Stimulated activated CD8-positive, alpha-beta memory T cell treated with anti-CD3 and anti-CD28 coated beads, Interleukin-4, amount 100 ng/mL, for 48 hours (primary cell): Measurements from ENCODE around the gene PLEKHG4B.
A peak's percentile ranks its signal among the peaks of the same experiment; 100 is the strongest.
"Not testable (repeated sequence)": the region's sequence is repeated elsewhere in the genome, so short reads cannot be mapped to it uniquely, and the experiment has no call there.

Experiments used
- DNase-seq: peaks from one replicate; pipeline ENCODE4 v3.0.0-alpha.2; 2020

Gene PLEKHG4B

GRCh38 chr5:191949-192690 is 100.2 kb downstream of the PLEKHG4B start:
- no peak for DNase-seq

GRCh38 chr5:192691-192969 is 100.7 kb downstream of the PLEKHG4B start:
- DNase-seq: no peak

- DNase-seq: no peak
These were observed 101.2 kb downstream of the PLEKHG4B start for GRCh38 chr5:192970-193831.

GRCh38 chr5:194102-194501 is 102.1 kb downstream of the PLEKHG4B start:
- no peak for DNase-seq

GRCh38 chr5:194603-195209 is 102.7 kb downstream of the PLEKHG4B start:
- DNase-seq: no peak

- no peak for DNase-seq
These were observed 103.6 kb downstream of the PLEKHG4B start for GRCh38 chr5:195401-196160.

GRCh38 chr5:196350-196749 is 104.4 kb downstream of the PLEKHG4B start:
- DNase-seq: no peak

GRCh38 chr5:197031-197430 is 105.1 kb downstream of the PLEKHG4B start:
- DNase-seq: not testable (repeated sequence)

GRCh38 chr5:197892-198489 is 106.0 kb downstream of the PLEKHG4B start:
- no peak for DNase-seq

- DNase-seq: no peak
These were observed 106.7 kb downstream of the PLEKHG4B start for GRCh38 chr5:198516-199196.

- peak; percentile 16 for DNase-seq
These were observed 107.4 kb downstream of the PLEKHG4B start for GRCh38 chr5:199197-199949.

GRCh38 chr5:199950-200645 is 108.1 kb downstream of the PLEKHG4B start:
- DNase-seq: no peak

- peak; percentile 16 for DNase-seq
These were observed 109.0 kb downstream of the PLEKHG4B start for GRCh38 chr5:200985-201384.

- DNase-seq: peak; percentile 14
These were observed 109.7 kb downstream of the PLEKHG4B start for GRCh38 chr5:201672-202071.

GRCh38 chr5:203246-203930 is 111.4 kb downstream of the PLEKHG4B start:
- DNase-seq: no peak

GRCh38 chr5:204001-204400 is 112.0 kb downstream of the PLEKHG4B start:
- no peak for DNase-seq

- no peak for DNase-seq
These were observed 112.5 kb downstream of the PLEKHG4B start for GRCh38 chr5:204462-204861.

GRCh38 chr5:204966-205670 is 113.2 kb downstream of the PLEKHG4B start:
- no peak for DNase-seq

GRCh38 chr5:206406-206805 is 114.4 kb downstream of the PLEKHG4B start:
- DNase-seq: no peak
